HepG2 (cell line): ENCODE measurements around the gene AUH. TPM values are rescaled to one million over a fixed set of nuclear protein-coding genes. Genes with fewer than 3 reads are reported as not detected.

ENCODE experiments used
- BCL6 ChIP-seq: IDR thresholded peaks from 2 replicates; pipeline ENCODE4 v1.6.1; 2016; ENCODE audit warnings: missing genetic modification reagents, missing compliant biosample characterization
- CBX5 ChIP-seq: sonication (generic); formaldehyde crosslinking; IDR thresholded peaks from 2 replicates; pipeline ENCODE4 v1.4.0; 2020; ENCODE audit warnings: missing genetic modification reagents, borderline replicate concordance
- DRAP1 ChIP-seq: IDR thresholded peaks from 2 replicates; pipeline ENCODE4 v1.6.1; 2016; ENCODE audit warnings: missing genetic modification reagents, missing compliant biosample characterization
- FOXP1 ChIP-seq, 2 experiments: fragments of 450-650 bp in 1 of 2; IDR thresholded peaks; 2 replicates each; pipeline ENCODE4 v1.6.1; 2017 to 2018; ENCODE audit warnings: antibody characterized with exemption in 1 of 2
- HMG20A ChIP-seq: IDR thresholded peaks from 2 replicates; pipeline ENCODE4 v1.6.1; 2016; ENCODE audit warnings: borderline replicate concordance
- HOXA5 ChIP-seq: sonication (generic); formaldehyde crosslinking; IDR thresholded peaks from 2 replicates; pipeline ENCODE4 v1.4.0; 2020; ENCODE audit warnings: missing genetic modification reagents
- TOE1 ChIP-seq: sonication (generic); formaldehyde crosslinking; IDR thresholded peaks from 2 replicates; pipeline ENCODE4 v1.4.0; 2020; ENCODE audit warnings: mild to moderate bottlenecking, missing genetic modification reagents
- ZFP41 ChIP-seq: sonication (generic); formaldehyde crosslinking; IDR thresholded peaks from 2 replicates; pipeline ENCODE4 v1.4.0; 2020; ENCODE audit warnings: mild to moderate bottlenecking, missing genetic modification reagents, borderline replicate concordance
- ZNF260 ChIP-seq: sonication (generic); formaldehyde crosslinking; IDR thresholded peaks from 2 replicates; pipeline ENCODE4 v1.4.0; 2020; ENCODE audit warnings: missing genetic modification reagents, low read depth, mild to moderate bottlenecking, borderline replicate concordance
- ZNF646 ChIP-seq: sonication (generic); formaldehyde crosslinking; IDR thresholded peaks from 2 replicates; pipeline ENCODE4 v1.9.0; 2021; ENCODE audit warnings: mild to moderate bottlenecking, missing genetic modification reagents
- ZSCAN9 ChIP-seq: IDR thresholded peaks from 2 replicates; pipeline ENCODE4 v1.6.1; 2016; ENCODE audit warnings: borderline replicate concordance
- polyA plus RNA-seq, 8 experiments: library from polyadenylated mRNA; depleted of rRNA in 3 of 8; stranded (reverse) in 7 of 8; unstranded in 1 of 8; fragments of >200 nt; fragmentation: Illumina TruSeq in 4 of 8; extraction: Trizol in 4 of 8; gene quantifications; 2 replicates each; pipeline versions ENCODE4 v1.2.1 to v1.2.3, GENCODE V29; 2011 to 2016; ENCODE audit warnings: low read depth in 4 of 8, missing spikeins in 1 of 8, mixed read lengths in 1 of 8; ENCODE audit not compliant: insufficient read depth in 1 of 8
- total RNA-seq, 5 experiments: library from RNA; depleted of rRNA; stranded (reverse); fragments of >200 nt; fragmentation: Illumina TruSeq; extraction: Trizol; gene quantifications; 2 replicates each; pipeline ENCODE4 v1.2.3, GENCODE V29; 2016; ENCODE audit warnings: low read depth in 1 of 5
- TF ChIP-seq, protein P1 (sequence below): sonication (generic); formaldehyde crosslinking; IDR thresholded peaks from 2 replicates; pipeline ENCODE4 v1.5.1; 2020; ENCODE audit warnings: mild to moderate bottlenecking, moderate library complexity, missing genetic modification reagents
- TF ChIP-seq, protein P2 (sequence below): sonication (generic); formaldehyde crosslinking; IDR thresholded peaks from 2 replicates; pipeline ENCODE4 v1.5.1; 2020; ENCODE audit warnings: missing genetic modification reagents, mild to moderate bottlenecking, borderline replicate concordance
- TF ChIP-seq, protein P3 (sequence below): sonication (generic); formaldehyde crosslinking; IDR thresholded peaks from 2 replicates; pipeline ENCODE4 v1.4.0; 2020; ENCODE audit warnings: missing genetic modification reagents, mild to moderate bottlenecking, borderline replicate concordance
- TF ChIP-seq, protein P4 (sequence below): sonication (generic); formaldehyde crosslinking; IDR thresholded peaks from 2 replicates; pipeline ENCODE4 v1.4.0; 2020; ENCODE audit warnings: missing genetic modification reagents, mild to moderate bottlenecking, borderline replicate concordance

Gene AUH
- total and polyA plus RNA-seq, 2 of the 13 experiments (the other 11 are each of a cell fraction or from before 2014, with no cell fraction given) = 25.8 to 31.9 TPM

- TF ChIP-seq, protein P1, sequence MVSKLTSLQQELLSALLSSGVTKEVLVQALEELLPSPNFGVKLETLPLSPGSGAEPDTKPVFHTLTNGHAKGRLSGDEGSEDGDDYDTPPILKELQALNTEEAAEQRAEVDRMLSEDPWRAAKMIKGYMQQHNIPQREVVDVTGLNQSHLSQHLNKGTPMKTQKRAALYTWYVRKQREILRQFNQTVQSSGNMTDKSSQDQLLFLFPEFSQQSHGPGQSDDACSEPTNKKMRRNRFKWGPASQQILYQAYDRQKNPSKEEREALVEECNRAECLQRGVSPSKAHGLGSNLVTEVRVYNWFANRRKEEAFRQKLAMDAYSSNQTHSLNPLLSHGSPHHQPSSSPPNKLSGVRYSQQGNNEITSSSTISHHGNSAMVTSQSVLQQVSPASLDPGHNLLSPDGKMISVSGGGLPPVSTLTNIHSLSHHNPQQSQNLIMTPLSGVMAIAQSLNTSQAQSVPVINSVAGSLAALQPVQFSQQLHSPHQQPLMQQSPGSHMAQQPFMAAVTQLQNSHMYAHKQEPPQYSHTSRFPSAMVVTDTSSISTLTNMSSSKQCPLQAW = peak; percentile 69
- TF ChIP-seq ZNF646 = peak; percentile 31; the same call in 1 of the 2 replicates
- peak; percentile 95 for TF ChIP-seq HMG20A (CRISPR knock-in tag)
- TF ChIP-seq, protein P2, sequence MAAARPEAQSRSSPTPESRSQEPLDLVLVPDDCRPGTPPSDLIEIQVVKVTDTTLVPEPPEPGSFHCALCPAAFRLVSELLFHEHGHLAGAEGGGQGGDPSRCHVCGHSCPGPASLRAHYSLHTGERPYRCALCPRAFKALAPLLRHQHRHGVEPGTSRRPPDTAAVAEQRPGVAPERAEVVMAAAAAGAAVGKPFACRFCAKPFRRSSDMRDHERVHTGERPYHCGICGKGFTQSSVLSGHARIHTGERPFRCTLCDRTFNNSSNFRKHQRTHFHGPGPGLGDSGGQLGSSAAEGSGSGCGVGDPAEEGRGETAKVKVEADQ (CRISPR knock-in tag) = no peak
- peak; percentile 79 for TF ChIP-seq HOXA5
- TF ChIP-seq ZSCAN9 (CRISPR knock-in tag) = peak; percentile 90
- no peak for TF ChIP-seq ZNF260
- TF ChIP-seq, protein P3, sequence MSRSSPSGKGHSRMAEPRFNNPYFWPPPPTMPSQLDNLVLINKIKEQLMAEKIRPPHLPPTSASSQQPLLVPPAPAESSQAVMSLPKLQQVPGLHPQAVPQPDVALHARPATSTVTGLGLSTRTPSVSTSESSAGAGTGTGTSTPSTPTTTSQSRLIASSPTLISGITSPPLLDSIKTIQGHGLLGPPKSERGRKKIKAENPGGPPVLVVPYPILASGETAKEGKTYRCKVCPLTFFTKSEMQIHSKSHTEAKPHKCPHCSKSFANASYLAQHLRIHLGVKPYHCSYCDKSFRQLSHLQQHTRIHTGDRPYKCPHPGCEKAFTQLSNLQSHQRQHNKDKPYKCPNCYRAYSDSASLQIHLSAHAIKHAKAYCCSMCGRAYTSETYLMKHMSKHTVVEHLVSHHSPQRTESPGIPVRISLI (CRISPR knock-in tag) = no peak; the same call in 1 of the 2 replicates
- no peak for TF ChIP-seq FOXP1 (IDR thresholded peaks at IDR 0.05)
- peak; percentile 95 for TF ChIP-seq FOXP1 (CRISPR knock-in tag; IDR thresholded peaks at IDR 0.05)
- TF ChIP-seq, protein P4, sequence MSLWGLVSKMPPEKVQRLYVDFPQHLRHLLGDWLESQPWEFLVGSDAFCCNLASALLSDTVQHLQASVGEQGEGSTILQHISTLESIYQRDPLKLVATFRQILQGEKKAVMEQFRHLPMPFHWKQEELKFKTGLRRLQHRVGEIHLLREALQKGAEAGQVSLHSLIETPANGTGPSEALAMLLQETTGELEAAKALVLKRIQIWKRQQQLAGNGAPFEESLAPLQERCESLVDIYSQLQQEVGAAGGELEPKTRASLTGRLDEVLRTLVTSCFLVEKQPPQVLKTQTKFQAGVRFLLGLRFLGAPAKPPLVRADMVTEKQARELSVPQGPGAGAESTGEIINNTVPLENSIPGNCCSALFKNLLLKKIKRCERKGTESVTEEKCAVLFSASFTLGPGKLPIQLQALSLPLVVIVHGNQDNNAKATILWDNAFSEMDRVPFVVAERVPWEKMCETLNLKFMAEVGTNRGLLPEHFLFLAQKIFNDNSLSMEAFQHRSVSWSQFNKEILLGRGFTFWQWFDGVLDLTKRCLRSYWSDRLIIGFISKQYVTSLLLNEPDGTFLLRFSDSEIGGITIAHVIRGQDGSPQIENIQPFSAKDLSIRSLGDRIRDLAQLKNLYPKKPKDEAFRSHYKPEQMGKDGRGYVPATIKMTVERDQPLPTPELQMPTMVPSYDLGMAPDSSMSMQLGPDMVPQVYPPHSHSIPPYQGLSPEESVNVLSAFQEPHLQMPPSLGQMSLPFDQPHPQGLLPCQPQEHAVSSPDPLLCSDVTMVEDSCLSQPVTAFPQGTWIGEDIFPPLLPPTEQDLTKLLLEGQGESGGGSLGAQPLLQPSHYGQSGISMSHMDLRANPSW (CRISPR knock-in tag) = 0 out of 2 replicates have a peak, but pooled peaks have one; percentile 26
- peak; percentile 99 for TF ChIP-seq BCL6 (CRISPR knock-in tag)
- TF ChIP-seq ZFP41 (CRISPR knock-in tag) = no peak
- TF ChIP-seq TOE1 (CRISPR knock-in tag) = no peak
- peak; percentile 68; the same call in 1 of the 2 replicates for TF ChIP-seq CBX5 (CRISPR knock-in tag)
- TF ChIP-seq DRAP1 (CRISPR knock-in tag) = peak; percentile 17; the same call in 1 of the 2 replicates
Observed at GRCh38 chr9:91395106-91395552, 33.4 kb upstream of the AUH start (continued).
